Fibroblast of villous mesenchyme (primary cell): Measurements from ENCODE around the gene SETD6. TPM values are rescaled to one million over a fixed set of nuclear protein-coding genes. Genes with fewer than 3 reads are reported as not detected.

Experiments used
- DNase-seq: peaks from one replicate; pipeline ENCODE4 v3.0.0-alpha.2; 2010; ENCODE audit warnings: low read depth
- H3K4me3 ChIP-seq: 2 replicates; pipeline ENCODE4 v1.5.1; 2011; ENCODE audit warnings: low read depth, mild to moderate bottlenecking, low read length
- CTCF ChIP-seq: IDR thresholded peaks from 2 replicates; pipeline ENCODE4 v1.5.1; 2012; ENCODE audit warnings: low read depth, mild to moderate bottlenecking, low read length; ENCODE audit not compliant: insufficient read depth
- total RNA-seq: library from RNA; depleted of rRNA; stranded (reverse); fragments of >200 nt; gene quantifications from 2 replicates; pipeline ENCODE4 v1.2.3, GENCODE V29; 2012

SETD6 gene
- total RNA-seq, 1 donor: 8.2 TPM

GRCh38 chr16:58499615-58500351 lies 15.5 kb upstream of the SETD6 start, which contains the start of gene NDRG4:
Gene NDRG4 (plus strand): TSS chr16:58500143. CDS start chr16:58500249, 106 bp downstream.
- peak; percentile 71 for DNase-seq
- peak within 1 kb of the TSS; percentile 48 for H3K4me3 ChIP-seq
- no peak for TF ChIP-seq CTCF

GRCh38 chr16:58500430-58501241 lies 14.7 kb upstream of the SETD6 start:
- TF ChIP-seq CTCF: no peak
- H3K4me3 ChIP-seq: peak overlapping the region; percentile 48
- no peak for DNase-seq

GRCh38 chr16:58501242-58502131 lies 13.8 kb upstream of the SETD6 start:
- no peak for DNase-seq
- H3K4me3 ChIP-seq: peak overlapping the region; percentile 34
- no peak for TF ChIP-seq CTCF

DNA sequence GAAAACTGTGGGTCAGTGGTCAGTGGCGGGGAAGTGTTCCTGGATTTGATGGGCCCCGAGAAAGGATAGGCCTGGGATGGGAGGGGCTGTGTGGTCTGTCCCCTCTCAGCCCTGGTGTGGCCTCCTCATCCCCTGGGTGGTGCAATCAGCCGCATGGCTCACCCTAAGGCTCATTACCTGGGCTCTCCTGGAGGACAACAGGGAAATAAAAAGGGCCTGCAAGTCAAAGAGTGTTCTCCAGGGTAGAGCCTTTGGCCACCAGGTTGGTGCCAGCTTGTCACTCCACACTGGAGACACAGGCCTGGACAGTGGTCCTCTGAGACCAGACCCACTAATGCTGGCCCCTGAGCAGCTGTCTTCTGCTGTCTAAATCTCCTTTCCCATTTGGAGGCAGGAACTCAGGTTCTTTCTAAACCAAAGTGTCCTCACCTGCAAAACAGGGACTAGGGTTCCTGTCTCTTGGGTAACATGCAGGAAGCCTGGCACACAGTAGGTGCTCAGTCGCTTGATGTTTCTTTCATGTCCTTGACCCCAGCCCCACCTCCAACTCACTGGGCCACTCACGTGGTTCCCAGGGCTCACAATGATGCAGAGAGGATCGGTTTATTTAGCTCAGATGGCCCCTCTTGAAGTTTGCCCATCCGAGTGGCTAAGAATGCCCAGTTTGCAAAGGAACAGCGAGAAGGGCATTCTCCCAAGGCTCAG lies 12.9 kb upstream of the SETD6 start:
- H3K4me3 ChIP-seq: no peak overlapping the region
- DNase-seq: no peak
- TF ChIP-seq CTCF: no peak

DNA sequence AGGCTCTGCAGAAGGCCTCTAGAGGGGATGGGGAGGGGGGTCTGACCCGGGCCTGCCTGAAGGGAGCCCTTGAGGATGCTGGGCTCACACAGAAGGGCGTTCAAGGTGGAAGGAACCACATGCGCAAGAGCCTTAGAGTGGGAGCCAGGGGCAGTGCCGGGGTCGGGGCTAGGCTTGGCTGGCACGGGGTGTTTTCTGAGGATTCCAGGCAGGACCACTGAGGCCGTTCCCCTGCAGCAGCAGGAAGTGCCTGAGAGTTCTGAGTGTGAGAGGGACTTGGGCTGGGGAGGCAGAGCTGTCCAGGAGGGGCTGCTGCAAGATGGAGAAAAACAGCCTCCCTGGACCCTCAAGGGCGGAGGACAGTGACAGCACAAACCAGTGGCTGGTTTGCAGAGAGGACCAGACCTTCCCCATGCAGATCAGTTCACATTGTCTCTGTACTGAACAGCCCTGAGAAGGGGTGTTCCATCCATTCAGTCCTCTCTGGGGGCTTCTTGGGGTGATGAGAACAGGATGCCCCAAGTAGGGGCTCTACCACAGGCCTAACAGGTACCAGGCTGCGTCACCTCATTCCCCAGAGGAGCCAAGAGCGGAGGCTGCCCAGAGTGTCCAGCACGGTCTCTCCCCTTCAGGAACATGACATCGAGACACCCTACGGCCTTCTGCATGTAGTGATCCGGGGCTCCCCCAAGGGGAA lies 12.0 kb upstream of the SETD6 start:
- no peak overlapping the region for H3K4me3 ChIP-seq
- DNase-seq: no peak
- TF ChIP-seq CTCF: no peak
